Activated T-cell treated with anti-CD3 and anti-CD28 coated beads for 48 hours (primary cell): Measurements from ENCODE around the gene AIM2.
A peak's percentile ranks its signal among the peaks of the same experiment; 100 is the strongest.
"Not testable (repeated sequence)": the region's sequence is repeated elsewhere in the genome, so short reads cannot be mapped to it uniquely, and the experiment has no call there.

Source experiments
- DNase-seq: peaks from one replicate; pipeline ENCODE4 v3.0.0-alpha.2; 2020; ENCODE audit warnings: low read depth

Gene AIM2

GRCh38 chr1:159079525-159079924 lies 3.0 kb upstream of the AIM2 start:
- no peak for DNase-seq

DNA sequence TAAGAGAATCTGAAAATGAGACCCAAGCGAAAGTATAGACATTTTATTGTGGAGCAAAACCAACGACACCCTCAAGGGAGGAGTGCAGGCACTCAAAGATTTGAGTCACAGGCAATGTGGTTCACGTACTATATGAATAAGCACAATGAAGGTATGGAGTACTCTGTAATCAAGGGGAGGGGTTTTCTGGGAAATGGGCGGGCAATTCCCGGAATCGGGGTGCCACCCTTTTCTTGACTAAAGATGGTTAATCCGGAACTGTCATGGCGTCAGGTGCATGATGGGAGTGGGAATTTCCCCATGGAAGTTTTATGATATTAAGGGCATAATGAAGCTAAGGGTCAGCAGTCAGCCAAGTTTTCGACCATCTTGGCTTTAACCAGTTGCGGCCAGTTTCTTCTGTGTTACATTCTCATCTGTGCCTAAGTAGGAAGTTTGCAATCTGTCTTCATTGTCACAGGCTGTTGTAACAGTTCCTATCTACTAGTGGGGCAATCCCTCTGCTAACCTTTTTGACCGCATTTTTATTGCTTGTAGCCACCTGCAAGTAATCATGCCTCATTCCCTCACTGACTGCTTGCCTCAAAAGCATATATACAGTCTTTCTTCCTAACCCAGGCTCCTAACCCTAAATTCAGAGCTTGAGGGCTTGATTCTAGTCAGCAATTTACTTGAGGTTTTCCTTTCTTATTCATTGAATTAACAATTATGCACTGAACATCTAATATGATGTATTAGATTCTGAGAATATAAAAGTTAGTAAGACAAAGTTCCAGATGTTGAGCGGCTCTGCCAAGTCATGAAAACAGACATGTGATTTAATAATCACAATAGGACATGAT lies 775 bp upstream of the AIM2 start:
- DNase-seq, result peak; percentile 93

DNA sequence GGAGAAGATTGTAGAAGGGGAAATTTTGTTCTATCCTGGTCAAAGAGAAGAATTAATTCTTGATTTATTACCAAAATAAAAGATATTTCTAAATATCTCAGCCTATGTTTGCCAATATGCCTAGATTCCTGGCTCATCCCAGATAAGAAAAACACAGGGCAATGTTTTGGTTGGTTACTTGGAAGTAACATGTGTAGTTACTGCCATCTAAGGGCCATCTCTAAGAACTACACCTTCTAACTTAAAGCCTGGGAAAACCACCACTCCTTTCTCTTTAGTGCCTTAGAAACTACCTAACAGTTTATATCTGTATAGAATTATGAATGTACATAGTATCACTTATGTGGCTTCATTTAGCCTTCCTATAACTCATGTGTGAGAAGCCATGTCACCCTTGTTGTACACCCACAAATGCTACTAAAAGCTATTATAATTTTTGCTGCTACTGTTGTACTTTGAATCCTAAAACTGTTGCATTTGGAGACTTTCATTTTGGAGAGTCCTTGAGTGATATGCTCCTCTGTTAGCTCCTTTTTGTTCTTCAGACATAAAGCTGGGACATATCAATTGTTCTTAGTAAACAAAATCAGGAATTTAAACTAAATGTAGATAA lies 4.5 kb downstream of the AIM2 start:
- DNase-seq, result no peak

DNA sequence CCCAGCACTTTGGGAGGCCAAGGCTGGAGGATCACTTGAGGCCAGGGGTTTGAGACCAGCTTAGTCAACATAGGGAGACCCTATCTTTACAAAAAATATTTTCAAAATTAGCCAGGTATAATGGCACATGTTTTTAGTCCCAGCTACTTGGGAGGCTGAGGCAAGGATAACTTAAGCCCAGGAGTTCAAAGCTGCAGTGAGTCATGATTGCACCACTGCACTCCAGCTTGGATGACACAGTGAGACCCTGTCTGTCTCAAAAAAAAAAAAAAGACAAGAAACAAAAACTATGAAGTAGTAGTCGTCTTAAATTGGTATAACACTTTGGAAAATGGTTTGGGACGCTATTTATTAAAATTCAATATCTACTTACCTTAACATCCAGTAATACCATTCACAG lies 7.7 kb downstream of the AIM2 start:
- no peak for DNase-seq

GRCh38 chr1:159067699-159068621 lies 8.6 kb downstream of the AIM2 start:
- DNase-seq, result no peak

DNA sequence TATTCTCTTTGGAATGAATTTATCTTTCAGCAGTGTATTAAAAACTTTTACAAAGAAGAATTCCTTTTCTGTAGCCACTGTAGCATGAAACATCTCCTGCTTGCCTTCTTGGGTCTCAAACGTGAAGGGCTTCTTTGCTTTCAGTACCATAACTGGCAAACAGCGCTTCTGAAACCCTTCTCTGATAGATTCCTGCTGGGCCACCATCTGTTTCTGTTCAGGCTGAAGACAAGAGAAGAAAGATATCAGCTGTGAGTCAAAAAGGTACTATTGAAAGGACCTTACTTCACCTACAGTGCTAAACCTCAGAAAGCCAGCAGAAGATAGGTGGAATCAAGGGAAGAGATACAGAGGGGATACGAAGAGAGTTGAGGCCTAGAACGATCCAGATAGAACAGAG lies 10.5 kb downstream of the AIM2 start:
- no peak for DNase-seq

DNA sequence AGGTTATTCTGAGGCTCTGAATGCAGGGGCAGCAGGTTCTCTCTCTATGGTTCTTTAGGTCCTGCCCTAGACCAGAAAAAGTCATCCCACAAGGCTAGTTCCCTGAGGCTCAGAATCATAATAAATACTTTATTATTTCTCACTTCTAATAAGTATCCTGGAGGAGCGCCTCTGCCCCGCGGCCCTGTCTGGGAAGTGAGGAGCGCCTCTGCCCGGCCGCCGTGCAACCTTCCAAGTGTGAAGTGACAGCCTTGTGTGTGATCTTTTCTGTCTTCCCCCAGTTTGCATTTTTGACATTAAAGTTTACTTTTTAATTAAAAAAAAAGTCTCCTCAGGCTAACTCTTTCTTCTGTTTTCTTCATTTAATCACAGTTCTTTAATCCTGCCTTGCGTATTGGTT lies 11.5 kb downstream of the AIM2 start:
- DNase-seq, result no peak

DNA sequence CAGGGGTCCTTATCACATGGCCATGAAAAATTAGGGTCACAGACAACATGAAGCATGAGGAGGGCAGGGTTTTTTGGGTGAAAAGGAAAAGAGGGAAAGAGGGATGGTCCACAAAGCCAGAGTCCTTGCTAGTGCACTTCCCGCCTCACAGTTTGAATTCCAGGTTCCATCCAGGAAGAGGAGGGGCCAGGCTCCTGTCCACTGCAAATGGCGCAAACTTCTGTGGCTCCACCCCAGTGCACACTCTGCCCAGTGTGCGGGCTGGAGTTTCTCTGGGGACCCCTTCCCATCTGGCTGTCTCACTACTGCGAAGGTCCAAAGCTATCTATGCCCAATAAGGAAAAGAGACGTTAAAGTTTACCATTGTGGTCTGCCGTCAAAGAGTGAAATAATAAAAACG lies 17.8 kb downstream of the AIM2 start:
- DNase-seq, result no peak

- no peak for DNase-seq
Observed at GRCh38 chr1:159056069-159056698, 20.4 kb downstream of the AIM2 start.

GRCh38 chr1:159055181-159055641 lies 21.4 kb downstream of the AIM2 start:
- no peak for DNase-seq

DNA sequence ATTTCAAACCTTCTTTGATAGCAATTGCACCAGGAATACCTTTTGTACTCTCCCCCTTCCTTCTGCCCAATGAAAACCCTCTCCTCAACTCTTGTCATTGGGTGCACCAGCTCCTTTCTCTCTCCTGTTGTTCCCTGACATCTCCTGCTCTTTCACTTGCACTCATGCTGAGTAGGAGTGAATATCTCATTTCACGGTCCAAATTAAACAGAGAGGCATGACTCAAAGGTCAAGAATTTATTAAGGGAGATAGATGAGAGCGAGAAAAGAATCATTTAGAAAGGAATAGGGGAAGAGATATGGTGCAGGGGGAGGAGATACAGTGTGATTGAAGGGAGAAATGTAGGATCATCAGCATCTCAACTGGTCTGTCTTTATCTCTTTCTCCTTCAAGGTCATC lies 22.1 kb downstream of the AIM2 start:
- no peak for DNase-seq

DNA sequence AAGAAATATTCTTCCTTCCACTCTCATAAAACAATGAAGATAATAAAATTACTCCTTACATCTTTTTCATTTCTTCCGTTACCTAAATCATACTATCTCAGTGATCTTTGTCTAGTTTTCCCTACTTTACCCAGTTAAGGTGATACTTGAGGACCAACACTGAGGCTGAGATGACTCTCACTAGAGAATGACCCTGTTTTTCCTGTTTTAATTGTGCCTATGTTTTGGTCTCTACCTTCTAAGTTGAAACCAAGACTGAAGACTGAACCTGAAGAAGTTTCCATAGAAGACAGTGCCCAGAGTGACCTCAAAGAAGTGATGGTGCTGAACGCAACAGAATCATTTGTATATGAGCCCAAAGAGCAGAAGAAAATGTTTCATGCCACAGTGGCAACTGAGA lies 25.1 kb downstream of the AIM2 start:
- no peak for DNase-seq

DNA sequence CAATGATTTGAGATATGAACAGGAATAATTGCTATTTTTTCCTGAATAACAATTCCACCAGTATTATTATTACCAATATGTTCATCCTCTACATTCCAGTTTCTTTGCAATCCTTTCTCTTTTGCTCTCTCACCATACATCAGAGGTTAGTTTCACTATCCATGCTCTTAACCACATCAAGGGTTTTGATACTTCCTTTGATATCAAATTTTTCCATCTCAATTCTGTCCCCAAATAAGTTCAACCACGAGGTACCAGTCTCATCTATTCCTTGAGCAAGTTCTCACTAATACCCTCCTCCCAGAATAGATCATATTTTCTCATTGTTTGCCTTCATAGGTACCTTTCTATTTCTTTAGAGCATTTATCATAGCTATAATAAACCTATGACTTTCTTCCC lies 30.1 kb downstream of the AIM2 start:
- not testable (repeated sequence) for DNase-seq

DNA sequence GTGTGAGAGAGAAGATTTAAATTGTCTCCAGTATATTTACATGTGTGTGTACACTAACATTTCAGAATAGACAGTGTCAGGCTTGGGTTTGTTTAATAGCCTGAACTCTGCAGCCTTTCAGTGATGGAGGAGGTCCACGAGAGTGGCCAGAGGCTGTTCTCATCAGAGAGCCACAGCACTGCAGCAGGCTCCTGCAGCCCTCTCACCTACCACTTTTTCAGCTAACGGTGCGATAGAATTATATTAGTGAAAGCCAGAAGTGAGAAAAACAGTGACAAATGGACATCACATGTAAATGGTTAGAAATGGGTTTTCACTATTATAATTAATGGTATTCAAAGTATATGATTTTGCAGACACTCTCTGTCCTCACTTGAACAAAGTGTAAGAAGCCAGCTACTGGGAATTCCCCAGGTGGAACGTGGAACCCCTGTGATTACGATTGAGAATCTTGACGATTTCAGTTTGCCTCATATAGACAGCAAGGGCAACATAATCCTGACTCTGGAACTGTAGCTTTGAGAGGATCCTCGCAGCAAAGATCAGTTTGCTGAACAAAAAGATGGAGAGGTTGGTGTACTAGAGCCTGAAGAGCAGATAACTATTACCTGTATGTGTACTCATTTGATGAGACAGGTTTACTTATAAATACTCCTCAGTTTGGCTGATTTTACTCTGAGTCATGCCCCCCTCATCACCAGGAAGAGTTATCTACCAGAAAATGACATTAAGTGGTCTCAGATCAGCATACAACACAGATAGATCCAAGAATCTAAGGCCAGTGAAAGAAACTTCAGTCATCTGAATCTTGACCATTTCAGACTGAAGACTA lies 35.5 kb downstream of the AIM2 start:
- no peak for DNase-seq

DNA sequence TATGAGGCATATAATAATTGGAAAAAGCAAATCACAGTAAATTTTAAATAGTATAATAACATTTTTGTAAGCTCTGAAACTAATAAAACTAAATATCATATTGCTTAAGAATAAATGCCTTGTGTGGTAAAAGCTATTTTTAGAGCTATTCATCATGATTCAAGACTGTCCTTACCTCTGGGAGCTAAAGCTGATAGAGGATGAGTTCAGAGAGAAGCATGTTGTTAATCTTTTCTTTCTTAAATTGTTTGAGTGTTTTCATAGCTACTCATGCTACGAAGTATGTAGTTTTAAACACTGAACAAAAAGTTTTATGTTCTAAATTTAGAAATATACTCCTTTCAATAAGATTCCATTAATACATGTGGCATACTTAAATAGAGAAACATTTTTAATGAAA lies 36.4 kb downstream of the AIM2 start:
- no peak for DNase-seq

- DNase-seq, result no peak
Observed at GRCh38 chr1:159030877-159031447, 45.6 kb downstream of the AIM2 start.

GRCh38 chr1:159030311-159030710 lies 46.3 kb downstream of the AIM2 start:
- DNase-seq, result no peak

DNA sequence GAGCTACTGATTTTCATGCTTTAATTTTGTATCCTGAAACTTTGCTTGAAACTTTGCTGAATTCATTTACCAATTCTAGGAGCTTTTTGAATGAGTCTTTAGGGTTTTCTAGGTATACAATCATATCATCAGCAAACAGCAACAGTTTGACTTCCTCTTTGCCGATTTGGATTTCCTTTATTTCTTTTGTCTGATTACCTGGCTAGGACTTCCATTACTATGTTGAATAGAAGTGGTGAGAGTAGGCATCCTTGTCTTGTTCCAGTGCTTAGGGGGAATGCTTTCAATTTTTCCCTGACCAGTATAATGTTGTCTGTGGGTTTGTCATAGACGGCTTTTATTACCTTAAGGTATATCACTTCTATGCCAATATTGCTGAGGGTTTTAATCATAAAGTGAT lies 49.7 kb downstream of the AIM2 start:
- not testable (repeated sequence) for DNase-seq

GRCh38 chr1:159025043-159025442 lies 51.5 kb downstream of the AIM2 start:
- no peak for DNase-seq

GRCh38 chr1:159023723-159024122 lies 52.8 kb downstream of the AIM2 start:
- no peak for DNase-seq

DNA sequence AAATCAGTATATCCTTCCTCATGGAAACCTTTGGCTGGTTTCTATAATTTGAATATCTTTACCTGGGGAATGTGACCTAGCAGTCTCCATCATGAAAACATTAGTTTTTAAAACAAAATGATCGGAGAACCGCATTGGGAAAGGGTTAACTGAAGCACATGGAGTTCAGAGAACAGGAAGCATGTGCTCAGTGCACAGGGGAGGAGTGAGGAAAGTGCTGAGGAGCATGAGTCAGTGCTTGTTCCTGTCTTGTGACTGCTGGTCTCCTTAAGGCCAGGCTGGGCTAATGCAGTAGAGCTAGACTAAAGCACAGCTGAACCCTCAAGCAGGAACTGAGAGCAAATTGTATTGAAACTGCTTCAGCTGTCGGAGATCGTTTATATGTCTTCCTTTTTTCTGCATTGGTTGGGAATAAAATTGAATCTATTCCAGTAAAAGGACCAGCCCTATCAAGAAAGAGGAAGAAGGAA lies 61.1 kb downstream of the AIM2 start:
- peak; percentile 59 for DNase-seq
